Right lung (tissue), 5 donors: ENCODE measurements around the gene P2RX2. TPM values are rescaled to one million over a fixed set of nuclear protein-coding genes. Genes with fewer than 3 reads are reported as not detected.

Experiments
- DNase-seq, 2 donors: peaks; one replicate each; pipeline ENCODE4 v3.0.0-alpha.2; 2013
- polyA plus RNA-seq, 5 donors: library from polyadenylated mRNA; unstranded; fragments of 120-200 nt; gene quantifications; one replicate each; pipeline versions ENCODE4 v1.2.1 to v1.2.3, GENCODE V29; 2013; ENCODE audit warnings: inconsistent platforms in 1 of 5, low replicate concordance in 1 of 5; ENCODE audit not compliant: insufficient read length in 5 of 5, insufficient read depth in 1 of 5

The P2RX2 gene
- polyA plus RNA-seq, 5 donors = 3.3 to 10.8 (median 4.9) TPM

- no peak for DNase-seq
Measured at GRCh38 chr12:132659146-132659545, 40.6 kb downstream of the P2RX2 start.

- no peak for DNase-seq
Measured at GRCh38 chr12:132660052-132660451, 41.5 kb downstream of the P2RX2 start.

GRCh38 chr12:132660996-132661395 is 42.4 kb downstream of the P2RX2 start:
- no peak for DNase-seq

GRCh38 chr12:132661972-132662371 is 43.4 kb downstream of the P2RX2 start:
- DNase-seq = no peak

GRCh38 chr12:132662901-132663755 is 44.6 kb downstream of the P2RX2 start:
- DNase-seq = no peak

GRCh38 chr12:132664206-132665148 is 45.9 kb downstream of the P2RX2 start:
- DNase-seq = no peak

GRCh38 chr12:132665149-132665491 is 46.5 kb downstream of the P2RX2 start:
- DNase-seq = no peak

GRCh38 chr12:132665794-132666193 is 47.2 kb downstream of the P2RX2 start:
- no peak for DNase-seq

- no peak for DNase-seq
Measured at GRCh38 chr12:132668191-132669088, 49.9 kb downstream of the P2RX2 start.

GRCh38 chr12:132669166-132669879 is 50.7 kb downstream of the P2RX2 start:
- DNase-seq = no peak

Other genes with a start within 250 kb of the P2RX2 start
- 100 to 1,000 TPM in 2 of 5 donors, 10 to 100 TPM in 3; 42.3 to 141 (median 97.3) TPM for gene FBRSL1, start 128.6 kb upstream of the P2RX2 start, polyA plus RNA-seq
- gene LRCOL1, start 8.2 kb upstream of the P2RX2 start, polyA plus RNA-seq = 1 to 10 TPM in 3 of 5 donors, under 1 TPM in 2; 0.74 to 2.2 (median 1.3) TPM
- gene POLE, start 68.6 kb downstream of the P2RX2 start, polyA plus RNA-seq = 10 to 100 TPM; 43.0 to 56.1 (median 50.5) TPM
- gene PXMP2, start 68.8 kb downstream of the P2RX2 start, polyA plus RNA-seq = 10 to 100 TPM; 36.6 to 53.8 (median 41.9) TPM
- gene PGAM5, start 92.1 kb downstream of the P2RX2 start, polyA plus RNA-seq = 10 to 100 TPM; 11.4 to 22.0 (median 15.0) TPM
- gene ANKLE2, start 143.1 kb downstream of the P2RX2 start, polyA plus RNA-seq = 10 to 100 TPM; 64.1 to 84.7 (median 75.1) TPM
- gene GOLGA3, start 210.1 kb downstream of the P2RX2 start, polyA plus RNA-seq = 10 to 100 TPM; 27.9 to 50.0 (median 37.5) TPM